22Rv1 (cell line): Measurements from ENCODE around the gene APBA1.

Experiments
- H3K27ac ChIP-seq: fragments of 450-650 bp; 2 replicates; pipeline ENCODE4 v1.5.1; 2017
- CTCF ChIP-seq: fragments of 450-650 bp; IDR thresholded peaks from 2 replicates; pipeline ENCODE4 v1.5.1; 2017; ENCODE audit warnings: mild to moderate bottlenecking
- ZFX ChIP-seq: fragments of 450-650 bp; IDR thresholded peaks from 2 replicates; pipeline ENCODE4 v1.6.1; 2017; ENCODE audit warnings: antibody characterized with exemption, borderline replicate concordance

APBA1 gene

GRCh38 chr9:69645488-69645887 is 26.7 kb downstream of the APBA1 start:
- H3K27ac ChIP-seq = no peak overlapping the region
- TF ChIP-seq CTCF (no peak), ZFX (no peak)

GRCh38 chr9:69643098-69643497 is 29.1 kb downstream of the APBA1 start:
- TF ChIP-seq CTCF = no peak
- TF ChIP-seq ZFX = no peak

GRCh38 chr9:69637817-69638200 is 34.4 kb downstream of the APBA1 start:
- H3K27ac ChIP-seq = no peak overlapping the region
- TF ChIP-seq CTCF (no peak), ZFX (no peak)

More at GRCh38 chr9:69643098-69643497, 29.1 kb downstream of the APBA1 start:
- no peak overlapping the region for H3K27ac ChIP-seq

GRCh38 chr9:69637193-69637816 is 34.9 kb downstream of the APBA1 start:
- no peak overlapping the region for H3K27ac ChIP-seq
- TF ChIP-seq CTCF = no peak
- no peak for TF ChIP-seq ZFX

- TF ChIP-seq CTCF (no peak), ZFX (no peak)
Measured at GRCh38 chr9:69633716-69634115, 38.5 kb downstream of the APBA1 start.

GRCh38 chr9:69632768-69633167 is 39.4 kb downstream of the APBA1 start:
- TF ChIP-seq CTCF (no peak), ZFX (no peak)
- H3K27ac ChIP-seq = no peak overlapping the region

More at GRCh38 chr9:69633716-69634115, 38.5 kb downstream of the APBA1 start:
- H3K27ac ChIP-seq = no peak overlapping the region

- TF ChIP-seq ZFX (no peak), CTCF (no peak)
- H3K27ac ChIP-seq = no peak overlapping the region
Measured at GRCh38 chr9:69627281-69627680, 44.9 kb downstream of the APBA1 start.
